WTC11 (cell line): ENCODE data around the gene MIA3. TPM values are rescaled to one million over a fixed set of nuclear protein-coding genes. Genes with fewer than 3 reads are reported as not detected.

Source experiments
- ATAC-seq: fragments of 200-7000 bp; cut with Tn5 transposase; 2 replicates; pipeline ENCODE4 v1.10.0; 2021; ENCODE audit warnings: mild to moderate bottlenecking, moderate library complexity
- CTCF ChIA-PET: fragments of 300-600 bp; sonication (Branson Sonifier 250); formaldehyde crosslinking; loops from one replicate; lab custom pipeline; 2021; ENCODE audit warnings: antibody characterized with exemption; lab: Charles Lee
- POLR2A ChIA-PET: fragments of 350-600 bp; sonication (Branson Sonifier 250); formaldehyde crosslinking; loops from one replicate; lab custom pipeline; 2021; ENCODE audit warnings: antibody characterized with exemption; lab: Charles Lee
- DNase-seq: peaks from one replicate; pipeline ENCODE4 v3.0.0; 2021; ENCODE audit warnings: low spot score
- H3K27ac Mint-ChIP-seq: 2 replicates; pipeline ENCODE4 v1.8.0; 2021; ENCODE audit warnings: mixed read lengths
- H3K27me3 Mint-ChIP-seq: 2 replicates; pipeline ENCODE4 v1.8.0; 2021; ENCODE audit warnings: low read depth, mild to moderate bottlenecking, moderate library complexity, mixed read lengths
- H3K36me3 Mint-ChIP-seq: 2 replicates; pipeline ENCODE4 v1.8.0; 2021; ENCODE audit warnings: mixed read lengths
- H3K4me1 Mint-ChIP-seq: 2 replicates; pipeline ENCODE4 v1.8.0; 2022; ENCODE audit warnings: mixed read lengths
- H3K4me3 Mint-ChIP-seq: 2 replicates; pipeline ENCODE4 v1.8.0; 2021; ENCODE audit warnings: mild to moderate bottlenecking, moderate library complexity, mixed read lengths
- H3K9me3 Mint-ChIP-seq: 2 replicates; pipeline ENCODE4 v1.8.0; 2021; ENCODE audit warnings: mixed read lengths
- ARID4B ChIP-seq: sonication (generic); formaldehyde crosslinking; IDR thresholded peaks from 2 replicates; pipeline ENCODE4 v1.8.0; 2023; ENCODE audit warnings: missing genetic modification reagents, mild to moderate bottlenecking, borderline replicate concordance
- ATF1 ChIP-seq: sonication (generic); formaldehyde crosslinking; IDR thresholded peaks from 2 replicates; pipeline ENCODE4 v1.8.1; 2023; ENCODE audit warnings: mild to moderate bottlenecking, moderate library complexity, missing genetic modification reagents
- CBFB ChIP-seq: sonication (generic); formaldehyde crosslinking; IDR thresholded peaks from 2 replicates; pipeline ENCODE4 v1.8.1; 2022; ENCODE audit warnings: mild to moderate bottlenecking, low read depth, missing genetic modification reagents
- FOXJ3 ChIP-seq: sonication (generic); formaldehyde crosslinking; IDR thresholded peaks from 2 replicates; pipeline ENCODE4 v1.9.0; 2021; ENCODE audit warnings: missing genetic modification reagents, mild to moderate bottlenecking, borderline replicate concordance
- FOXP4 ChIP-seq: sonication (generic); formaldehyde crosslinking; IDR thresholded peaks from 2 replicates; pipeline ENCODE4 v1.8.0; 2022; ENCODE audit warnings: mild to moderate bottlenecking, missing genetic modification reagents
- GRHL2 ChIP-seq: fragments of 250-450 bp; sonication (Bioruptor Pico); IDR thresholded peaks from 2 replicates; pipeline ENCODE4 v1.8.0; 2022; ENCODE audit warnings: mild to moderate bottlenecking, moderate library complexity; ENCODE audit not compliant: insufficient replicate concordance, severe bottlenecking
- HMGXB4 ChIP-seq: sonication (generic); formaldehyde crosslinking; IDR thresholded peaks from 2 replicates; pipeline ENCODE4 v1.8.1; 2023; ENCODE audit warnings: mild to moderate bottlenecking, moderate library complexity, missing genetic modification reagents
- KAT7 ChIP-seq: sonication (generic); formaldehyde crosslinking; IDR thresholded peaks from 2 replicates; pipeline ENCODE4 v1.8.1; 2023; ENCODE audit warnings: missing genetic modification reagents, mild to moderate bottlenecking, borderline replicate concordance
- MAX ChIP-seq: sonication (generic); formaldehyde crosslinking; IDR thresholded peaks from 2 replicates; pipeline ENCODE4 v1.8.0; 2022; ENCODE audit warnings: mild to moderate bottlenecking, missing genetic modification reagents
- RELA ChIP-seq: sonication (generic); formaldehyde crosslinking; IDR thresholded peaks from 2 replicates; pipeline ENCODE4 v1.8.1; 2022; ENCODE audit warnings: missing genetic modification reagents, mild to moderate bottlenecking, borderline replicate concordance
- RORB ChIP-seq: fragments of 250-450 bp; sonication (Bioruptor Pico); IDR thresholded peaks from 2 replicates; pipeline ENCODE4 v1.9.0; 2021; ENCODE audit warnings: mild to moderate bottlenecking
- SOX15 ChIP-seq: fragments of 250-450 bp; sonication (Bioruptor Pico); IDR thresholded peaks from 2 replicates; pipeline ENCODE4 v1.9.0; 2021; ENCODE audit warnings: mild to moderate bottlenecking
- TEAD4 ChIP-seq: sonication (generic); formaldehyde crosslinking; IDR thresholded peaks from 2 replicates; pipeline ENCODE4 v1.8.0; 2022; ENCODE audit warnings: mild to moderate bottlenecking, missing genetic modification reagents
- ZNF219 ChIP-seq: sonication (generic); formaldehyde crosslinking; IDR thresholded peaks from 2 replicates; pipeline ENCODE4 v1.8.0; 2023; ENCODE audit warnings: missing genetic modification reagents, mild to moderate bottlenecking, borderline replicate concordance
- ZNF263 ChIP-seq: sonication (generic); formaldehyde crosslinking; IDR thresholded peaks from 2 replicates; pipeline ENCODE4 v1.8.1; 2022; ENCODE audit warnings: low read depth, mild to moderate bottlenecking, moderate library complexity, missing genetic modification reagents
- ZNF281 ChIP-seq: sonication (generic); formaldehyde crosslinking; IDR thresholded peaks from 2 replicates; pipeline ENCODE4 v1.8.0; 2023; ENCODE audit warnings: mild to moderate bottlenecking, missing genetic modification reagents
- ZNF532 ChIP-seq: fragments of 250-450 bp; sonication (Bioruptor Pico); IDR thresholded peaks from 2 replicates; pipeline ENCODE4 v1.9.0; 2021; ENCODE audit warnings: mild to moderate bottlenecking, borderline replicate concordance
- ZNF671 ChIP-seq: fragments of 250-450 bp; sonication (Bioruptor Pico); IDR thresholded peaks from 2 replicates; pipeline ENCODE4 v1.8.0; 2021; ENCODE audit warnings: mild to moderate bottlenecking
- total RNA-seq: library from RNA; stranded (reverse); gene quantifications from 3 replicates; pipeline ENCODE4 v1.2.3, GENCODE V29; 2021

Gene MIA3
- total RNA-seq, 1 experiment from 2014 or later, result 70.0 TPM

- no peak for TF ChIP-seq ARID4B
- no peak for TF ChIP-seq SOX15 (CRISPR knock-in tag)
- no peak for TF ChIP-seq ZNF281
- no peak for TF ChIP-seq ZNF671 (CRISPR knock-in tag)
- no peak for TF ChIP-seq FOXJ3 (CRISPR knock-in tag)
- TF ChIP-seq ATF1 (CRISPR knock-in tag), result no peak
- no peak for TF ChIP-seq TEAD4 (CRISPR knock-in tag)
- no peak for TF ChIP-seq GRHL2 (CRISPR knock-in tag)
- no peak for TF ChIP-seq ZNF263
- no peak; the same call in 1 of the 2 replicates for TF ChIP-seq MAX
- no peak for TF ChIP-seq KAT7 (CRISPR knock-in tag)
- TF ChIP-seq RORB, result no peak
- no peak for TF ChIP-seq CBFB (CRISPR knock-in tag)
- TF ChIP-seq FOXP4 (CRISPR knock-in tag), result peak; percentile 91
Observed at GRCh38 chr1:222713091-222713961, 95.4 kb downstream of the MIA3 start (continued).

GRCh38 chr1:222716393-222716792 is 98.5 kb downstream of the MIA3 start:
- Mint-ChIP-seq H3K27ac (no peak overlapping the region), H3K4me3 (no peak overlapping the region), H3K9me3 (no peaks in the 10 kb centered on the region), H3K36me3 (peaks cover 11% of the 10 kb centered on the region), H3K4me1 (no peaks in the 10 kb centered on the region; the same call in 1 of the 2 replicates), H3K27me3 (no peaks in the 10 kb centered on the region)
- DNase-seq (no peak), ATAC-seq (no peak)
- ChIA-PET CTCF (interaction anchor here (1.2 kb wide), 1 partner anchor 21 kb away, joined by 3 read pairs; the partner anchor contains the start of gene FAM177B), POLR2A (no interaction called here)
- TF ChIP-seq HMGXB4 (CRISPR knock-in tag) (no peak), ZNF532 (no peak), ZNF263 (no peak), CBFB (CRISPR knock-in tag) (no peak), KAT7 (CRISPR knock-in tag) (no peak), SOX15 (CRISPR knock-in tag) (no peak), ZNF219 (CRISPR knock-in tag) (no peak), RELA (no peak)
